Activated T-cell treated with anti-CD3 and anti-CD28 coated beads, Interleukin-2, amount 50 U/mL, for 4 hours (primary cell): ENCODE measurements around the gene ZC3H4. TPM values are rescaled to one million over a fixed set of nuclear protein-coding genes. Genes with fewer than 3 reads are reported as not detected.

Experiments used
- ATAC-seq, 2 donors: fragments of 200-7000 bp; cut with Tn5 transposase; one replicate each; pipeline ENCODE4 v1.10.0; 2021
- DNase-seq: peaks from one replicate; pipeline ENCODE4 v3.0.0-alpha.2; 2020
- H3K27me3 Mint-ChIP-seq: one replicate; pipeline ENCODE4 v1.8.0; 2021; ENCODE audit warnings: low read depth, mixed read lengths
- H3K36me3 Mint-ChIP-seq: one replicate; pipeline ENCODE4 v1.8.0; 2022; ENCODE audit warnings: mixed read lengths; ENCODE audit not compliant: insufficient read depth
- H3K4me1 Mint-ChIP-seq: one replicate; pipeline ENCODE4 v1.8.0; 2021; ENCODE audit warnings: low read depth, mixed read lengths
- H3K4me3 Mint-ChIP-seq: one replicate; pipeline ENCODE4 v1.8.0; 2021; ENCODE audit warnings: mild to moderate bottlenecking, moderate library complexity, mixed read lengths
- H3K9me3 Mint-ChIP-seq: one replicate; pipeline ENCODE4 v1.8.0; 2021; ENCODE audit warnings: mixed read lengths
- total RNA-seq, 3 donors: library from RNA; stranded (reverse); gene quantifications; one replicate each; pipeline ENCODE4 v1.2.1, GENCODE V29; 2021

Gene ZC3H4
- total RNA-seq, 3 donors from 2014 or later, result 77.7 to 91.6 (median 90.4) TPM

- Mint-ChIP-seq H3K9me3 (no peaks in the 10 kb centered on the region), H3K4me3 (no peak overlapping the region), H3K4me1 (peaks cover 3% of the 10 kb centered on the region), H3K36me3 (peaks cover 8% of the 10 kb centered on the region), H3K27me3 (no peaks in the 10 kb centered on the region)
- DNase-seq (no peak), ATAC-seq (no peak)
Observed at GRCh38 chr19:47123406-47123805, 9.8 kb upstream of the ZC3H4 start.

GRCh38 chr19:47122359-47123335 is 9.1 kb upstream of the ZC3H4 start:
- ATAC-seq, result no peak
- Mint-ChIP-seq H3K9me3 (no peaks in the 10 kb centered on the region), H3K4me3 (no peak overlapping the region), H3K27me3 (no peaks in the 10 kb centered on the region), H3K4me1 (peaks cover 3% of the 10 kb centered on the region), H3K36me3 (peaks cover 5% of the 10 kb centered on the region)
- DNase-seq, result no peak

GRCh38 chr19:47120470-47121067 is 7.0 kb upstream of the ZC3H4 start:
- Mint-ChIP-seq H3K9me3 (no peaks in the 10 kb centered on the region), H3K4me3 (no peak overlapping the region), H3K4me1 (peaks cover 3% of the 10 kb centered on the region), H3K36me3 (peaks cover 5% of the 10 kb centered on the region), H3K27me3 (no peaks in the 10 kb centered on the region)
- DNase-seq (no peak), ATAC-seq (no peak)

GRCh38 chr19:47113850-47114651 is 475 bp upstream of the ZC3H4 start:
- DNase-seq, result no peak
- H3K9me3 Mint-ChIP-seq, result no peaks in the 10 kb centered on the region
- H3K4me3 Mint-ChIP-seq, result peak overlapping the region; percentile 95
- no peak for ATAC-seq
- peaks cover 16% of the 10 kb centered on the region for H3K36me3 Mint-ChIP-seq
- H3K27me3 Mint-ChIP-seq, result no peaks in the 10 kb centered on the region
- H3K4me1 Mint-ChIP-seq, result peaks cover 22% of the 10 kb centered on the region

- ATAC-seq, result peak; percentile 19 to 20
Observed at GRCh38 chr19:47112166-47112996, 1.2 kb downstream of the ZC3H4 start.

GRCh38 chr19:47111682-47112165 is 1.9 kb downstream of the ZC3H4 start:
- Mint-ChIP-seq H3K4me3 (peak overlapping the region; percentile 95), H3K27me3 (no peaks in the 10 kb centered on the region), H3K36me3 (peaks cover 18% of the 10 kb centered on the region), H3K4me1 (peaks cover 45% of the 10 kb centered on the region), H3K9me3 (no peaks in the 10 kb centered on the region)
- ATAC-seq (no peak), DNase-seq (no peak)

More at GRCh38 chr19:47112166-47112996, 1.2 kb downstream of the ZC3H4 start:
- Mint-ChIP-seq H3K9me3 (no peaks in the 10 kb centered on the region), H3K27me3 (no peaks in the 10 kb centered on the region), H3K36me3 (peaks cover 18% of the 10 kb centered on the region), H3K4me1 (peaks cover 38% of the 10 kb centered on the region), H3K4me3 (peak overlapping the region; percentile 95)
- peak; percentile 89 for DNase-seq

GRCh38 chr19:47111006-47111621 is 2.5 kb downstream of the ZC3H4 start:
- DNase-seq (peak; percentile 28), ATAC-seq (no peak)
- Mint-ChIP-seq H3K4me3 (peak overlapping the region; percentile 95), H3K4me1 (peaks cover 51% of the 10 kb centered on the region), H3K27me3 (no peaks in the 10 kb centered on the region), H3K36me3 (peaks cover 18% of the 10 kb centered on the region), H3K9me3 (no peaks in the 10 kb centered on the region)

- no peak for ATAC-seq
- peak overlapping the region; percentile 95 for H3K4me3 Mint-ChIP-seq
- DNase-seq, result peak; percentile 62
- H3K36me3 Mint-ChIP-seq, result peaks cover 23% of the 10 kb centered on the region
- H3K9me3 Mint-ChIP-seq, result no peaks in the 10 kb centered on the region
- no peaks in the 10 kb centered on the region for H3K27me3 Mint-ChIP-seq
- peaks cover 56% of the 10 kb centered on the region for H3K4me1 Mint-ChIP-seq
Observed at GRCh38 chr19:47110521-47111005, 3.0 kb downstream of the ZC3H4 start.

- Mint-ChIP-seq H3K9me3 (no peaks in the 10 kb centered on the region), H3K4me1 (peaks cover 59% of the 10 kb centered on the region), H3K4me3 (peak overlapping the region; percentile 95), H3K27me3 (no peaks in the 10 kb centered on the region), H3K36me3 (peaks cover 24% of the 10 kb centered on the region)
- DNase-seq (peak; percentile 40), ATAC-seq (no peak)
Observed at GRCh38 chr19:47109541-47110375, 3.8 kb downstream of the ZC3H4 start.

GRCh38 chr19:47109177-47109540 is 4.4 kb downstream of the ZC3H4 start:
- DNase-seq (no peak), ATAC-seq (no peak)
- Mint-ChIP-seq H3K4me3 (peak overlapping the region; percentile 95), H3K36me3 (peaks cover 24% of the 10 kb centered on the region), H3K4me1 (peaks cover 57% of the 10 kb centered on the region), H3K27me3 (no peaks in the 10 kb centered on the region), H3K9me3 (no peaks in the 10 kb centered on the region)

GRCh38 chr19:47107953-47108746 is 5.4 kb downstream of the ZC3H4 start:
- Mint-ChIP-seq H3K27me3 (no peaks in the 10 kb centered on the region), H3K4me3 (peak overlapping the region; percentile 95), H3K9me3 (no peaks in the 10 kb centered on the region), H3K4me1 (peaks cover 49% of the 10 kb centered on the region), H3K36me3 (peaks cover 26% of the 10 kb centered on the region)
- DNase-seq (no peak), ATAC-seq (no peak)
